HG02798 (cell line): ENCODE data around the gene DDX3X.
"Not testable (repeated sequence)": the region's sequence is repeated elsewhere in the genome, so short reads cannot be mapped to it uniquely, and the experiment has no call there.

ENCODE experiments used
- ATAC-seq: cut with Tn5 transposase; IDR thresholded peaks from one replicate; pipeline ENCODE4 v1.9.1; 2021; ENCODE audit warnings: mild to moderate bottlenecking; ENCODE audit not compliant: unreplicated experiment, poor library complexity

DDX3X gene

DNA sequence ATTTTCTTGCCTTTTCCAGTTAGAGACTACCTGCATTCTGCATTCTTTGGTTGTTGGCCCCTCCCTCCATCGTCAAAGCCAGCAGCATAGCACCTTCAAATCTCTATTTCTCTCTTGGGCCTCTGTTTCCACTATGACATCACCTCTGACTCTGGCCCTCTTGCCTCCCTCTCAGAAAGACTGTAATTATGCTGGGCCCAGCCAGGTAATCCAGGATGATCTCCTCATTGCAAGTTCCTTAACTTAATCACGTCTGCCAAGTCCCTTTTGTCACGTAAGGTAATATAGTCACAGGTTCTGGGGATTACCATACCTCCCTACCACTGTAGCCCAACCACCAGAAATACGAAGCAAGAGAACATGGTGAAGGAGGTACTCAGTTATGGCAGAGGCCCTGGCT, 73.9 kb downstream of the DDX3X start:
- no peak for ATAC-seq

DNA sequence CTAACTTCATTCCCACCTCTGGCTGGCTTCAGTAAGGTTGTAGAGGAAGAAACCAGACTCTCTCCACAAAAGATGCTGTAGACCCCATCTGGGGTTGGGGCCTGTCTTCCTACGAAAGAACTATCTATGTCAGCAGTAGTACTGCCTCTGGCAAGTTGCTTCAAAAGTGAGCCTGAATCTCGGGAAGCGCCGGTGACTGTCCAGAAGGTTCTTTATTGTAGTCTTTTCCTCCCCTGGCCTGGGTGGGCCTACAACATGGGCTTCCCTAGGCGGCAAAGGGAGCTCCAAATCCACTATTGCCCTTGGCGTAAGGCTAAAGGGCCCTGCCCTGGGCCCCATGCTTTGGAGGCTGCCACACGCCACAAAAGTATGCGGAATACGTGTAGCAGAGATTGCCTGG, 74.6 kb downstream of the DDX3X start:
- ATAC-seq = no peak

DNA sequence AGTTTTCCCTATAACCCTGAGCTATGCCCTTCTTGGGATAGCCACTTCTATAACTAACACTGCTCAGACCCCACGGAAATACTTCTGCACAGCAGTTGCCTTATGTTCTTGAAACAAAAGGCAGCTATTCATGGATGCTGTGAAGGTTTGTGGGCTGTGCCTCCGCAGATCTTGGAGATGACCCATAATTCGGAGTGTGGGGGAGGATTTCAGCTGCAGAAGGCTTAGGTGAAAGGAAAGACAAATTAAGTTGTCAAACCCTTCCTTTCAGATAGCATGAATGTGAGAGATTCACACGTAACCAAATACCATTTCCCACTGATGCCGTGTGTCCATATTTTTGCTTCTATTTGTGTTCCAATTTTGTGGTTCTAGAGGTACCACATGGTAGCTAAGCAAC, 75.0 kb downstream of the DDX3X start:
- ATAC-seq = no peak

DNA sequence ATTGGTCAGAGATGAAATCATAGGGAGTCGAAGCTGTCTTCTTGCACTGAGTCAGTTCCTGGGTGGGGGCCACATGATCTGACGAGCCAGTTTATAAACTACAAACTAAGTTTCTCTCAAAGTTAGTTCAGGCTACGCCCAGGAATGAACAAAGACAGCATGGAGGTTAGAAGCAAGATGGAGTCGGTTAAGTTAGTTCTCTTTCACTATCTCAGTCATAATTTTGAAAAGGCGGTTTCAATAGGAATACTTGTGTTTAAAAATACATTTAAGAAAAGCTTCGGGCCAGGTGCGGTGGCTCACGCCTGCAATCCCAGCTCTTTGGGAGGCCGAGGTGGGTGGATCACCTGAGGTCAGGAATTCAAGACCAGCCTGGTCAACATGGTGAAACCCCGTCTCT, 77.3 kb downstream of the DDX3X start:
- not testable (repeated sequence) for ATAC-seq

DNA sequence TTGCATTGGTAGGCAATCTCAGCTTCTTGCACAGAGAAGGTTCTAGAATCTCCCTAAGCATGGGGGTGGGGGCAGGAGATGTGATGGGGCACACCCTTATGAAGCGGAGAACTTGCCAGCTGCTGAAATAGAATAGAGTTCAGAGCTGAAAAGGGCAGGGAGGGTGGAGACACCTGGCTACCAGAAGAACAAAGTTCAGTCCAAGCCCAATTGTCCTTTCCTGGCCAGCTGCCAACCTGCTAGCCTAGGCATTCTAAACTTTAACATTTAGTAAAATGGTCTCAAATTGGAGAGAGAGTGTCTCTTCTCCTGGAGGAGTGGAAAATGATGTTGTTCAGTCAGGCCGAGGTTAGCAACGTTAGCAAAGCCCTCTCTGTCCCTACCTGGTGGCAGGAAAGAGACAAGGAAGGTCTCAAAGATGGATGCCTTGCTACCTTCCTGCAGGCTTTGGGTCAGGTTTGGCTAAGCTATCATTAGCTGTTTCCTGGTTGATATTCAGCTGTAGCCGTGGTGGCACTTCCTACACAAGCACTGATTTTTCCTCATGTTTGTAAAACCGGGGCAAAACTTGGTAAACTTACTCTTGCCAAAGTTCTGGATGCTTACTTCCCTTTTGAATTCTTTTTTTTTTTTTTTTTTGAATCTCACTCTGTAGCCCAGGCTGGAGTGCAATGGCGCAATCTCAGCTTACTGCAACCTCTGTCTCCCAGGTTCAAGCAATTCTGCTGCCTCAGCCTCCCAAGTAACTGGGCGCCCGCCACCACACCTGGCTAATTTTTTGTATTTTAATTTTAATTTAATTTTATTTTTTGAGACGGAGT, 78.5 kb downstream of the DDX3X start:
- no peak for ATAC-seq
